Panc1 (cell line): Measurements from ENCODE around the gene S100B. TPM values are rescaled to one million over a fixed set of nuclear protein-coding genes. Genes with fewer than 3 reads are reported as not detected.

Experiments used
- ATAC-seq: fragments of 200-7000 bp; cut with Tn5 transposase; 2 replicates; pipeline ENCODE4 v1.9.1; 2020; ENCODE audit warnings: mild to moderate bottlenecking, moderate library complexity
- BruUV-seq: library from RNA; stranded (reverse); fragments of 400-500 nt; replicated peaks from 2 replicates; lab custom pipeline; 2021; lab: Mats Ljungman, UMichigan
- CTCF ChIA-PET: fragments of 300-600 bp; sonication (Branson Sonifier 250); formaldehyde crosslinking; loops from one replicate; lab custom pipeline; 2022; ENCODE audit warnings: antibody characterized with exemption; lab: Charles Lee
- POLR2A ChIA-PET: fragments of 300-600 bp; sonication (Branson Sonifier 250); formaldehyde crosslinking; loops from one replicate; lab custom pipeline; 2022; ENCODE audit warnings: antibody characterized with exemption; lab: Charles Lee
- DNase-seq: peaks from one replicate; pipeline ENCODE4 v3.0.0-alpha.2; 2010; ENCODE audit warnings: low read depth, low spot score
- H3K27ac ChIP-seq: 2 replicates; pipeline ENCODE4 v1.5.1; 2011; ENCODE audit warnings: mild to moderate bottlenecking, low read length, inconsistent platforms
- H3K27me3 ChIP-seq: fragments of 200-500 bp; sonication (Bioruptor generic); 2 replicates; pipeline ENCODE4 v1.6.0; 2014; ENCODE audit warnings: low read length, inconsistent platforms; ENCODE audit not compliant: control insufficient read depth, insufficient read depth
- H3K36me3 ChIP-seq: fragments of 200-500 bp; sonication (Bioruptor generic); 2 replicates; pipeline ENCODE4 v1.5.1; 2014; ENCODE audit warnings: inconsistent platforms, mild to moderate bottlenecking, low read length, moderate library complexity; ENCODE audit not compliant: control insufficient read depth, insufficient read depth
- H3K4me1 ChIP-seq: 2 replicates; pipeline ENCODE4 v1.5.1; 2011; ENCODE audit warnings: inconsistent platforms, mild to moderate bottlenecking, low read length, moderate library complexity; ENCODE audit not compliant: control insufficient read depth, insufficient read depth
- H3K4me3 ChIP-seq, 2 experiments: 2 replicates each; pipeline ENCODE4 v1.5.1; 2011 to 2012; ENCODE audit warnings: low read depth in 2 of 2, low read length in 2 of 2, mild to moderate bottlenecking in 2 of 2, inconsistent platforms in 1 of 2, moderate library complexity in 1 of 2
- H3K9me3 ChIP-seq: fragments of 200-500 bp; sonication (Bioruptor generic); 2 replicates; pipeline ENCODE4 v1.5.1; 2014; ENCODE audit warnings: low read depth, mild to moderate bottlenecking, inconsistent platforms, low read length, moderate library complexity; ENCODE audit not compliant: control insufficient read depth, insufficient read depth
- CTCF ChIP-seq: fragments of 450-650 bp; IDR thresholded peaks from 2 replicates; pipeline ENCODE4 v1.5.1; 2017; ENCODE audit warnings: mild to moderate bottlenecking
- POLR2AphosphoS5 ChIP-seq: IDR thresholded peaks from 2 replicates; pipeline ENCODE4 v1.6.1; 2012; ENCODE audit warnings: mild to moderate bottlenecking, low read depth, low read length, moderate library complexity
- REST ChIP-seq, 2 experiments: IDR thresholded peaks; 2 replicates each; pipeline ENCODE4 v1.6.1; 2011 to 2012; ENCODE audit warnings: low read depth in 2 of 2, control low read depth in 1 of 2, low read length in 1 of 2, mild to moderate bottlenecking in 1 of 2, moderate library complexity in 1 of 2; ENCODE audit not compliant: insufficient read depth in 1 of 2
- SIN3A ChIP-seq: IDR thresholded peaks from 2 replicates; pipeline ENCODE4 v1.6.1; 2012; ENCODE audit warnings: low read depth, mild to moderate bottlenecking, low read length, moderate library complexity, borderline replicate concordance; ENCODE audit not compliant: insufficient read depth
- TCF7L2 ChIP-seq: IDR thresholded peaks from 2 replicates; pipeline ENCODE4 v1.6.1; 2011; ENCODE audit warnings: mild to moderate bottlenecking, low read depth, low read length, inconsistent platforms
- in situ Hi-C: cut with HindIII; loops from 2 replicates; pipeline ENCODE4 v1.10.0; 2016; ENCODE audit warnings: low sequenced_read_pairs, low pct_unique_long_range_greater_than_20kb
- intact Hi-C: fragments of 100-400 bp; cut with micrococcal nuclease; formaldehyde crosslinking; loops from one replicate; pipeline ENCODE4 v1.10.0; 2022; ENCODE audit not compliant: unreplicated experiment
- total RNA-seq: library from RNA; stranded (reverse); gene quantifications from one replicate; pipeline ENCODE4 v1.2.1, GENCODE V29; 2021; ENCODE audit not compliant: unreplicated experiment

Gene S100B
- total RNA-seq, 1 experiment from 2014 or later, result not detected

- ChIA-PET POLR2A (no interaction called here), CTCF (no interaction called here)
- H3K27me3 ChIP-seq, result no peaks in the 10 kb centered on the region
- ATAC-seq, result no peak
- TF ChIP-seq REST (IDR thresholded peaks at IDR 0.05; ENCODE audit: insufficient read depth in 1 of 2, low read depth in 2 of 2, low read length in 1 of 2), result no peak
- TF ChIP-seq SIN3A, result no peak
- TF ChIP-seq POLR2AphosphoS5, result no peak
- no peak for TF ChIP-seq CTCF
- TF ChIP-seq TCF7L2, result no peak
- H3K36me3 ChIP-seq, result no peaks in the 10 kb centered on the region; the same call in 1 of the 2 replicates
- no peaks in the 10 kb centered on the region for H3K4me1 ChIP-seq
- intact Hi-C loops, result no loop called here
- no TSS peak for BruUV-seq
- H3K4me3 ChIP-seq, result no peak overlapping the region
- no peak overlapping the region for H3K27ac ChIP-seq
- H3K9me3 ChIP-seq, result no peaks in the 10 kb centered on the region
- in situ Hi-C loops, result no loop called here
- DNase-seq, result no peak
These were observed 46.9 kb downstream of the S100B start for GRCh38 chr21:46557919-46558392.

GRCh38 chr21:46557469-46557868, 47.4 kb downstream of the S100B start:
- H3K9me3 ChIP-seq, result no peaks in the 10 kb centered on the region
- DNase-seq (no peak), ATAC-seq (no peak)
- in situ Hi-C loops, result no loop called here
- no peaks in the 10 kb centered on the region for H3K4me1 ChIP-seq
- no peak overlapping the region for H3K27ac ChIP-seq
- no peak for TF ChIP-seq TCF7L2
- no peak for TF ChIP-seq SIN3A
- no peak for TF ChIP-seq POLR2AphosphoS5
- no peak for TF ChIP-seq REST (IDR thresholded peaks at IDR 0.05; ENCODE audit: insufficient read depth in 1 of 2, low read depth in 2 of 2, low read length in 1 of 2)
- no peak for TF ChIP-seq CTCF
- intact Hi-C loops, result no loop called here
- ChIA-PET POLR2A (no interaction called here), CTCF (no interaction called here)
- H3K4me3 ChIP-seq, result no peak overlapping the region
- no peaks in the 10 kb centered on the region for H3K27me3 ChIP-seq
- no peaks in the 10 kb centered on the region; the same call in 1 of the 2 replicates for H3K36me3 ChIP-seq
- no TSS peak for BruUV-seq
